ENCODE data around the gene PFKFB4.

The PFKFB4 gene

DNA sequence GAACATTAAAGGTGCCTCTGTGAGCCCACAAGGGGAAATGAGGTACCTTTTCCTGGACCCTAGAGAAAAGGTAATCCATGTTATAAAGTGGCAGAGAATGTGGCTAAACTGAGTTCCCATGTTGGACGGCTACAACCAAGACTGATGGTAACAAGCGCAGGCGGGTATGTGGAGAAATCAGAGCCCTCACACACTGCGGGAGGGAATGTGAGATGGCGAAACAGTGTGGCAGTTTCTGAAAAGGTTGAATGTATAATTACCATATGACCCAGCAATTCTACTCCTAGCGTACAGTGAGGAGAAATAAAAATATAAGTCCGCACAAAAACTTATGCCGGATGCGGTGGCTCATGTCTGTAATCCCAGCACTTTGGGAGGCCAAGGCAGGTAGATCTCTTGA lies 28.6 kb downstream of the PFKFB4 start:
- DNase-seq = no peak

DNA sequence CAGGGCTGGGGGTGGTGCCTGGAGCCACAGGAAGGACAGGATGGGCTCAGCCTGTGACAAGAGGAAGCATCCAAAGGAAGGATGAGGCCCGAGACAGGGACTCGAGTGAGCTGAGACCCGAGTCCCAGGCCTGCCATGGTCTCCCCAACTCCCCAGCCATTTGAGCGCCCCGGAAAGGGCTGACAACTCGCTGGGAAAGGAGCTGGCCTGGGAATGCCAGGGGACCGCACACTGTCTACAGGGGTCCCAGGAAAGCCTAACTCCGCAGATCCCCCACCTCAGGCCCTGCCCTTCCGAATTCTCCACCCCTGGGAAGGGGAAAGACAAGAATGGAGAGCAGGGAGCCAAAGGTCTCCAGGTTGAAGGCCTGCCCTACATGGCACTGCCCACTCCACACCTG lies 31.6 kb downstream of the PFKFB4 start:
- no peak for DNase-seq

- DNase-seq = no peak
Measured at GRCh38 chr3:48521635-48522034, 35.0 kb downstream of the PFKFB4 start.

DNA sequence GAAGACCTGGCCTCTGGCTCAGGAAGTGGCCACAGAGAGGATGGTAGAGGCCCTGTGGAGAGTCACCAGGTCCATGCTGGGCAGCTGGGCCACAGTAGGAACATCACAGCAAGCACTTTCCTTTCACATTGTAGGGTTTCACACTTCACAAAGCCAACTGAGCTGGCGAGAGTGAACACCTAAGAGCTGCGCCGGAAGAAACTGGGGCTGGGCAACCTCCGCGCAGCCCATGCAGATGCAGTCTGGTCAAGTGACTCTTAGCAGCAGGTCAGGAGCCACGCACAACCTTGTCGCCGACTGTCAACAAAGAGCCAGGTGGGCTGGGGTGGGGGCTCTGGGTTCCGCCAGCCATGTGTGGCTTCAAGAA lies 37.3 kb downstream of the PFKFB4 start:
- no peak for DNase-seq

DNA sequence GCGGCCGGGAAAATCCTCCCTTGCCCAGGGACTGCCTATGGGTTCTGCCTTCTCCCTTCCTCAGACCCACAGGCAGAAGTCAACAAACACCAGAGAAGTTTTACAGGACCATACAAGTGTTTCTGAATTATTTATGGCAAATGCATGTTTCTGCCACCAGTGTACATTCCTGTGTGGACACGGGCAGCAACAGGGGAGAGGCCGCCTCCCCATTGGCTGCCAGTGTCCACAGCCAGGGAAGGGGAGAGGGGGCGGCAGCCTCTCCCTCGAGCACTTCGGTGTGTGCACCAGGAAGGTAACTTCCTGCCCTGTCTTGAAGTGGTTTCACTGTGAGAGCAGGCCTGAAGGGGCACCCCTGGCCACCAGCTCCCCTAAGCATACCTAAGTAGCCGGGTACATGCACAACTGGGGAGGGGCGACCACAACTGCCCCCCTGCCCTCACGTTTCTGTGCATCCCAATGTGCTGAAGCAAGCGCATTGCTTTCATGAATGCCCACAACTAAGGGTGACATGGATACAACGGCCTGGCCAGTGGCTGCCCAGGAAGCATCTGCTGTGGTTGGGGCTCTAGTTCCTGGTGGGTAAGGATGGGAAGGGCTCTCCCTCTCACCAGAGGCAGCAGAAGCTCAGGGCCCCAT lies 37.8 kb downstream of the PFKFB4 start:
- no peak for DNase-seq

DNA sequence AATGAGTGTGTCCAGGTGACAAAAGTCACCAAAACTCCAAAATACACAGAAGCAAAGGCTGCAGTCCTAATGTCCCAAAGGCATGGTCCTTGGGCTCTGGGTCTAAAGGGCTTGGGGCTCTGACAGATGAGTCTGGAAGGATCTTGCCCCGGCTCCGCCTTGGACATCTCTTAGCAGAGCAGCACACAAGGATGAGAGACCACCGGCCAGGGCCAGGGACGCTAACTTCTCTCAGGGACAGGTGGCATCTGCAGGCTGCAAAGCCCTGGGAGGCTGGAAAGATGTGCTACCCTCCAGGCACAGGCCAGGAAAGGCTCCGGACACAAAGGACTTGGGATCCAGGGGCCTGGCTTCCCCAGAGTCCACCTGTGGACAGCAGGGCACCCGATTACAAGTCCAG lies 38.5 kb downstream of the PFKFB4 start:
- DNase-seq = no peak

GRCh38 chr3:48516571-48516970 lies 40.0 kb downstream of the PFKFB4 start:
- no peak for DNase-seq

DNA sequence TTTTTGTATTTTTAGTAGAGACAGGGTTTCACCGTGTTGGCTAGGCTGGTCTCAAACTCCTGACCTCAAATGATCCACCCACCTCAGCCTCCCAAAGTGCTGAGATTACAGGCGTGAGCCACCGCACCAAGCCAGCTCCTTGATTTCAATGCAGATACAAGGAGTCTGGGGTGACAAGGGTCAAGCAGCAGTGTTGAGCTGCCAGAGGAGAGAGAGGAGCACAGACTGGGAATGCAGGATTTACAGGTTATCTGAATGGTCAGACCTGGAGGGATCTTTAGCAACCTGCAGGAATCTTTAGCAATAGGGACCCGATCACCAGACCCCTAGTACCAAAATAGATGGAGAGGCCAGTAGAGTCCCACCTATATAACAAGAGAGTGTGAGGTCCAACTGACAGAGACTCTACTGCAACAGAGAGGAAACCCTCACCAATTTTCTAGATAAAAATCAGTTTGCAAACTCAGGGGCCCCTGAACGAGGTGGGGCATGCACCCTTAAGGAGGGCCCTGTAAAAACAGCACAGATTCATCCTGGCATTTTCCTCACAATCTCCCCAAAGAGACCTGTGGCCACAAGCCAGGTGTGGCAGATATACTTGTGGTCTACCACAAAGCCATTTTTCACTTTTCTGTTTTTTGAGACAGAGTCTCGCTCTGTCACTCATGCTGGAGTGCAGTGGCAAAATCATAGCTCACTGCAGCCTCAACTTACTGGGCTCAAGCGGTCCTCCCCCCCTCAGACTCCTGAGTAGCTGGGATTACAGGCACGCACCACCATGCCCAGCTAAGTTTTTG lies 42.0 kb downstream of the PFKFB4 start:
- DNase-seq = no peak

- no peak for DNase-seq
Measured at GRCh38 chr3:48511551-48511950, 45.1 kb downstream of the PFKFB4 start.

DNA sequence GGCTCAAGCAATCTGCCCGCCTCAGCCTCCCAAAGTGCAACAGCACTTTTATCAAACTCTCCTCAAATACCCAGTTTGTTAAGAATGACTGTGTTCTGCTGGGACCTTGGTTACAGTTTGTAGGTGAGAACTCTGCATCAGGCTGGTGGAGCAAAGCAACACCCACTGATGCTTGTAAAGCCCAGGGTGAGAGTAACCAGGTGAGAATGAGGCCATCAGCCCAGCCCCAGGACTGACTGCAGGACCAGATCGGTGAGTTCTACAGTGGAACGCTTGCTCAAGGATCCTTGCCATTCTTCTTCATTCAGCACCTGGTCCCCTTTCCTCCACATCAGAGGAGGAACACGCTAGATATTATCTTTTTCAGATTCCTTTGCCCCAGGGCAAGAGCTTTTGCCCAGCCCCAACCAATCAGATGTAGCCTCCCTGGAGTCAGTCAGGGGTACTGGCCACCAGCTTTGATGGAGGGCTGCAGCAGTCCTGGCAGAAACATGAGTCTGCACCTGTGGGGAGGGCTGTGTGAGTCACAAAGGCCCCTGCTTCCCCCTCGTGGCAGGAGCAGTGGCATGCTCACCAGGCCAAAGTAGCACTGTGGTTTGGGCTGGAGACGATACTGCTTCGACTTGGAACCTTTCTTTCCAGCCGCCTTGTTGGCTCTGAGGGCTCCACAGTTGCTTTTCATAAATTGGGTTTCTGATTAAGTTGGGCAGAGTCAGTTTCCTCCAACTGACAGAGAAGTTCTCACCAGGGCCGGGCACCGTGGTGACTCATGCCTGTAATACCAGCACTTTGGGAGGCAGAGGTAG lies 49.1 kb downstream of the PFKFB4 start:
- DNase-seq = no peak

DNA sequence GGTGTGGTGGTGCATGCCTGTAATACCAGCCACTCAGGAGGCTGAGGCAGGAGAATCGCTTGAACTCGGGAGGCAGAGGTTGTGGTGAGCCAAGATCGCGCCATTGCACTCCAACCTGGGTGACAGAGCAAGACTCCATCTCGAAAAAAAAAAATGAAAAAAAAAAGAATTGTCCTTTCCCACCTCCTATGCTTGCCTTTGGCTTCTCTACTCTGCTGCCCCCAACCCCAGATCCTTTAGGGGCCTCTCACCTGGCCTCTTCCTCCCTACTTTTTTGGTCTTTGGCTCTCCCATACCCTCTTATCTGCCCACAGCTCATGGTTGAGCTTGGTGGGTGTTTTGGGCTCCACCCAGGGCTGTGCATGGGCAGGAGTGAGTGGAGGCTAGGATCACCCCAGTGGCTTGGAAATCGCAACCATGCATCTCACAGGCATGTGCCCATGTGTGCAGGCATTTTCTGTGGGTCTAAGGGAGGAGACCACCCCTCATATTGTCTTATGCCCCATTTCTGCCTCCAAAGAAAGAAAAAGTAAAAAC lies 50.6 kb downstream of the PFKFB4 start:
- no peak for DNase-seq

GRCh38 chr3:48505146-48505545 lies 51.5 kb downstream of the PFKFB4 start:
- DNase-seq = no peak

DNA sequence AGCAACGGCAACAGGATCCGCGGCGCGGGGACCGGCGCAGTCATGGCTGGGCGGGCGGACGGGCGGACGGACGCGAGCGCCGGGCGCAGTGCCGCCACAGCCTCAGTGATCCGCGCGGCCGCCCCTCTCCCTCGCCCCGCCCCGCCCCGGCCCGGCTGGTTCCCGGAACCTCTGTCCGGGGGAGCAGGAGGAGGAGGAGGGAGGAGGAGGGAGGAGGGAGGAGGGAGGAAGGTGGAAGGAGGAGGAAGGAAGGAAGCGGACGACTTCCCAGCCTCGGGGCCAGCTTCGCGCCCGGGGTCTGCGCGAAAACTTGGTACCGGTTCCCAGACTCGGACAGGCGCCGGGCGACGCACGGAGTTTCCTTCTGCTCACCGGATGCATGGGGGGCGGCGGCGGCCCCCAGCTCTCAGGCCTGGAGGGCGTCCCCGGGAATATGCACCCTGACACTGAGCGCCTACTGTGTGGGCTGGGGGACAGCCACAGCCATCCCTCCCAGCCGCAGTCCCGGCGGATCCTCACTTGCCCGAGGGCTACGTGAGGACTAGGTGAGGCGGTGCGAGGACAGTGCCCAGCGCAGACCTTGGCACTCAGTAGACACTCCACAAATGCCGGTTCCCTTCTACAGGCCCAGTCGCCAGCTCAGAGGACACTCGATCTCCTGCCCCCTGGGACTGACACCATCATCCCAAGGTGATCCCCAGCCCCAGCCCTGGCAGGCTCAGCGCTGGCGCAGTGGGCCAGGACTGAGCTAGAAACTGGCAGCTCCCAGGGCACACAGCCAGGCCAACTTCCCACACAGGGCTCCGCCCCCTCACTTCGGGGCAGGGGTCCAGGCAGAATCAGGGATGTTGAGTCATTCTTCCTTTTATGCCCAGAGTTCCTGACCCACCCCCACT lies 52.3 kb downstream of the PFKFB4 start, which contains the start of gene SHISA5:
TSS of gene SHISA5 (minus strand) at position 124 of the 896 bp plus-strand sequence. CDS start at position 44, 80 bp downstream.
- DNase-seq = no peak

- DNase-seq = no peak
Measured at GRCh38 chr3:48503401-48504050, 53.1 kb downstream of the PFKFB4 start.

- no peak for DNase-seq
Measured at GRCh38 chr3:48502728-48503168, 53.9 kb downstream of the PFKFB4 start.

DNA sequence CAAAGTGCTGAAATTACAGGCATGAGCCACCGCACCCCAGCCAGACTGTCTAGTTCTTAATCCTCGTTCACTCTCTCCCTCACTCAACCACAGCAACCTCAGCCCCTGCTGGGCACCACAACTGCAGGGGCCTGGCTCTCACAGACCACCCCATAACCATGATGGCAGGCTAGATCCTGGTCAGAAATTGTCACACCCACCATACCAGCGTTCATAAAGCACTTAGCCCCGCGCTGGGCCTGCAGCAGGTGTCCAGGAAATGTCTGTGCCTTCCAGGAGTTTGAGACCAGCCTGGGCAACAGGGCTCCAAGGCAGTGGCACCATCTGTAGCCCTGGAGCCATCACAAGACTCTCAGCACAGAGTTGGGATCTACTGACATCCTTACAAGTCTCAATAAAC lies 54.5 kb downstream of the PFKFB4 start:
- DNase-seq = no peak

DNA sequence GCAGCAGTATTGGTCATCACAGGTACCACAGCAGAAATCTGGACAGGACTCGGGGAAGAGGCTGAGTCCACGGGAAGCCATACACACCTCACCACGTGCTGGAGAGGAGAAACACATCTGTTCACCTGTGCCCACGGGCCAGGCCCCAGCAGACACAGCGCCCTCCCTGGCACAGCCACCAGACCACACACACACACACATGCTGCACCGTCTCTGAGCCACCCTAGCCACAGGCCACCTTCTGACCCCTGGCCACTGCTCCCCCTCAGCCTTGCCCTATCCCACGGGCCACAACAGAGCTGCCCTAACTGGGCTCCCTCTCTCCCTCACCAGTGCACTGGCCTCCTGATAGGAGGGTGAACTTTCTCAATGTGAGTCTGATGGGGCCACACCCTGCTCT lies 55.4 kb downstream of the PFKFB4 start:
- no peak for DNase-seq

DNA sequence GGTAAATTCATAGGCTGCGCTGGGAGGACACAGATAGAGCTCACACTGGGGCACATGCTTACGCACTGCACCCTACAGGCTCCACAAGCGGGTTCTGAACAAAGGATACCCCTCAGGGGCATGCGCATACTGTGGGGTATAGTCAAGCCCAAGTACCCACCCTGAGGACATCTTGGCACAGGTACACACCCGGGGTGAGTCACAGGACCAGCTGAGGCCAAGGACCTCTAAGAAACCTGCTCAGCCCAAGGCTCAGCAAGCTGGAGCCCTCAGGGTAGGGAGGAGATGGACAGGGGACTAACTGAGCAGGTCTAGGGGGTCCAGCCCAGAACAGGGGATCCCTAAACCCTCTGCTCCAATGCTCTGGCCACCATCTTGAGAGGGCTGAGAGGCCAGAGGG lies 55.9 kb downstream of the PFKFB4 start:
- DNase-seq = no peak

DNA sequence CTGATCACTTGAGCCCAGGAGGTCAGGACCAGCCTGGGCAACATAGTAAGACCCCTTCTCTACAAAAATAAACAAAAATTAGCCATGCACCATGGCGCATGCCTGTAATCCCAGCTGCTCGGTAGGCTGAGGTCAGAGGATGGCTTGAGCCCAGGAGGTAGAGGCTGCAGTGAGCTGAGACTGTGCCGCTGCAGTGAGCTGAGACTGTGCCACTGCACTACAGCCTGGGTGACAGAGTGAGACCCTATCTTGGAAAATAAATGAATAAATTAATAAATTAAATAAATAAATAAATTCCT lies 63.5 kb downstream of the PFKFB4 start:
- no peak for DNase-seq

DNA sequence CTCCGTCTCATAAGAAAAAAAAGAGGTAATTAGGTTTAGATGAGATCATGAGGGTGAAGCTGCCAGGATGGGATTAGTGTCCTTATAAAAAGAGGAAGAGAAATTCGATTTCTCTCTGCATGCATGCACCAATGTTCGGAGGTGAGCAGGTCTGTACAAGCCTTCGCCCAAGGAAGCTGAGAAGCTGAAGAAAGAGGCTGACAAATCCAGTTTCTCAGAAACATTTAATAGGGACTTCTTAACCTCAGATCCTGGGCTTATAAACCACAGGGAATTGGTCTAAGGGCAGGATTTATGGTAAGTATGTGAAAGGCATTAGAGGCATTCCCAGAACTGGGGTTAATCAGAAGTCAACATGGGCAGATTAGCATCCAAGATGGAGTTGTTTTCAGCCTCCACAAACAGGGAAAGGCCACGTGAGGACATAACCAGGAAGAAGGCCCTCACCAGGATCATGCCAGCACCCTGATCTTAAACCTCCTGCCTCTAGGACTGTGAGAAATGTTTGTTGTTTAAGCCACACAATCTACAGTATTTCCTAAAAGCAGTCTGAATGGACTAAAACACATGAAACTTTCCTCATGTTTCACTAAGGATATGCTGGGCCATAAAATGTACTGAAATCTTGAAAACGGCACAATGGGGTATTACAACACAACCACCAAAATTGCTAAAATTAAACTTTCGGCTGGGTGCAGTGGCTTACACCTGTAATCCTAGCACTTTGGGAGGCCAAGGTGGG lies 64.0 kb downstream of the PFKFB4 start:
- no peak for DNase-seq

DNA sequence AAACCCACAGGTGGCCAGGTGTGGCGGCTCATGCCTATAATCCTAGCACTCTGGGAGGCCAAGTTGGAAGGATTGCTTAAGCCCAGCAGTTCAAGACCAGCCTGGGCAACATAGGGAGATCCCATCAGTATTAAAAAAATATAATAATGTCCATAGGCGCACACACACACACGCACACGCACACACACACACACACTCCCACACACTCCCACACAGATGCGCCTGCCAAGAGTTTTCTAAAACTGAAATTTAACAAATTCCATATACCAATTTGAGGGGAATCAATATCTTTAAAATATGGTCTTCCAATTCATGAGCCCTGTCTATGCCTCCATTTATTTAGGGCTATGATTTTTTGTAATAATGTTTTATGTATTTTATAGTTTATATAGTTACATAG lies 69.7 kb downstream of the PFKFB4 start:
- no peak for DNase-seq

All from NCI-H524 treated with DMSO at 0.1 percent for 48 hours (cell line).